ENCODE data around the gene SLC18A2. TPM values are rescaled to one million over a fixed set of nuclear protein-coding genes. Genes with fewer than 3 reads are reported as not detected.
"Not testable (repeated sequence)": the region's sequence is repeated elsewhere in the genome, so short reads cannot be mapped to it uniquely, and the experiment has no call there.

SLC18A2 gene
- total and polyA plus RNA-seq, 2 donors (not counting 1 experiment from before 2014, with no cell fraction given), result under 0.01 TPM; not detected in 1

DNA sequence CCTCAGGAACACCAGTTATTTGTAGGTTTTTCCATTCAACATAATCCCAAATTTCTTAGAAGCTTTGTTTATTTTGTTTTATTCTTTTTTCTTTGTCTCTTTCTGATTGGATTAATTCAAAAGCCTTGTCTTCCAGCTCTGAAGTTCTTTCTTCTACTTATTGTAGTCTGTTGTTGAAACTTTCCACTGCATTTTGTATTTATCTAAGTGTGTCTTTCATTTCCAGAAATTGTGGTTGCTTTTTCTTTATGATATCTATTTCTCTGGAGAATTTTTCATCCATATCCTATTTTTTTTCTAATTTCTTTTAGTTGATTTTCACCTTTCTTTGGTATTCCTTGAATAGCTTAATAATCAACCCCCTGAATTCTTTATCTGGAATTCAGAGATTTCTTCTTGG is 58.5 kb downstream of the SLC18A2 start:
- H3K27ac ChIP-seq (ENCODE audit: insufficient read depth, low read length), result no peak overlapping the region
- no peak for TF ChIP-seq EZH2 (IDR thresholded peaks at IDR 0.05; ENCODE audit: low read length, missing control alignments)
- TF ChIP-seq CTCF (conservative IDR thresholded peaks at IDR 0.05 in 1 of 2, IDR thresholded peaks at IDR 0.05 in 1 of 2; ENCODE audit: low read depth in 1 of 2, low read length in 2 of 2), result no peak
- no peak overlapping the region for H3K9ac ChIP-seq (ENCODE audit: insufficient read depth, low read length)
- H3K4me1 ChIP-seq (ENCODE audit: control insufficient read depth, extremely low read depth, insufficient read depth, low read length), result no peaks in the 10 kb centered on the region
- no peaks in the 10 kb centered on the region for H3K79me2 ChIP-seq (ENCODE audit: control insufficient read depth, insufficient read depth, low read length)
- H3K4me3 ChIP-seq (replicated peaks in 1 of 4; ENCODE audit: control extremely low read depth in 1 of 4, insufficient read depth in 1 of 4, low read depth in 3 of 4, low read length in 4 of 4), result no peak overlapping the region
- no peak for DNase-seq (ENCODE audit: low read depth in 2 of 2)
- H3K27me3 ChIP-seq (ENCODE audit: control insufficient read depth, insufficient read depth, low read length), result no peaks in the 10 kb centered on the region
- peaks cover 2% of the 10 kb centered on the region for H4K20me1 ChIP-seq (ENCODE audit: control insufficient read depth, extremely low read depth, insufficient read depth, low read length)
- no peak overlapping the region for H2AFZ ChIP-seq (ENCODE audit: low read length)
- H3K36me3 ChIP-seq (ENCODE audit: control insufficient read depth, insufficient read depth, low read length), result no peaks in the 10 kb centered on the region
- no peaks in the 10 kb centered on the region for H3K9me3 ChIP-seq (ENCODE audit: control insufficient read depth, insufficient read depth, low read depth, low read length)
- H3K4me2 ChIP-seq (ENCODE audit: extremely low read depth, insufficient read depth, low read length), result no peak overlapping the region

- no peak overlapping the region for H3K27ac ChIP-seq (ENCODE audit: insufficient read depth, low read length)
- no peaks in the 10 kb centered on the region for H3K36me3 ChIP-seq (ENCODE audit: control insufficient read depth, insufficient read depth, low read length)
- H3K4me2 ChIP-seq (ENCODE audit: extremely low read depth, insufficient read depth, low read length), result no peak overlapping the region
- no peaks in the 10 kb centered on the region for H3K9me3 ChIP-seq (ENCODE audit: control insufficient read depth, insufficient read depth, low read depth, low read length)
- peaks cover 2% of the 10 kb centered on the region for H4K20me1 ChIP-seq (ENCODE audit: control insufficient read depth, extremely low read depth, insufficient read depth, low read length)
- no peak overlapping the region for H3K4me3 ChIP-seq (replicated peaks in 1 of 4; ENCODE audit: control extremely low read depth in 1 of 4, insufficient read depth in 1 of 4, low read depth in 3 of 4, low read length in 4 of 4)
- no peak overlapping the region for H3K9ac ChIP-seq (ENCODE audit: insufficient read depth, low read length)
- no peak for TF ChIP-seq CTCF (conservative IDR thresholded peaks at IDR 0.05 in 1 of 2, IDR thresholded peaks at IDR 0.05 in 1 of 2; ENCODE audit: low read depth in 1 of 2, low read length in 2 of 2)
- no peak for TF ChIP-seq EZH2 (IDR thresholded peaks at IDR 0.05; ENCODE audit: low read length, missing control alignments)
- no peaks in the 10 kb centered on the region for H3K27me3 ChIP-seq (ENCODE audit: control insufficient read depth, insufficient read depth, low read length)
- H3K4me1 ChIP-seq (ENCODE audit: control insufficient read depth, extremely low read depth, insufficient read depth, low read length), result no peaks in the 10 kb centered on the region
- no peaks in the 10 kb centered on the region for H3K79me2 ChIP-seq (ENCODE audit: control insufficient read depth, insufficient read depth, low read length)
- no peak overlapping the region for H2AFZ ChIP-seq (ENCODE audit: low read length)
- no peak for DNase-seq (ENCODE audit: low read depth in 2 of 2)
These were observed 59.8 kb downstream of the SLC18A2 start for GRCh38 chr10:117300671-117301070.

GRCh38 chr10:117303451-117303850 is 62.5 kb downstream of the SLC18A2 start:
- not testable (repeated sequence) for H3K36me3 ChIP-seq (ENCODE audit: control insufficient read depth, insufficient read depth, low read length); H3K4me1 ChIP-seq (ENCODE audit: control insufficient read depth, extremely low read depth, insufficient read depth, low read length); H3K27me3 ChIP-seq (ENCODE audit: control insufficient read depth, insufficient read depth, low read length); H3K4me2 ChIP-seq (ENCODE audit: extremely low read depth, insufficient read depth, low read length); H3K27ac ChIP-seq (ENCODE audit: insufficient read depth, low read length); DNase-seq (ENCODE audit: low read depth in 2 of 2); H4K20me1 ChIP-seq (ENCODE audit: control insufficient read depth, extremely low read depth, insufficient read depth, low read length); H3K9me3 ChIP-seq (ENCODE audit: control insufficient read depth, insufficient read depth, low read depth, low read length); H3K79me2 ChIP-seq (ENCODE audit: control insufficient read depth, insufficient read depth, low read length); H2AFZ ChIP-seq (ENCODE audit: low read length); H3K9ac ChIP-seq (ENCODE audit: insufficient read depth, low read length); H3K4me3 ChIP-seq (replicated peaks in 1 of 4; ENCODE audit: control extremely low read depth in 1 of 4, insufficient read depth in 1 of 4, low read depth in 3 of 4, low read length in 4 of 4)

All from fibroblast of lung (primary cell).